ENCODE measurements around the gene CLGN. TPM values are rescaled to one million over a fixed set of nuclear protein-coding genes. Genes with fewer than 3 reads are reported as not detected.

The CLGN gene
- total RNA-seq, 1 experiment from 2014 or later = 2.9 TPM

DNA sequence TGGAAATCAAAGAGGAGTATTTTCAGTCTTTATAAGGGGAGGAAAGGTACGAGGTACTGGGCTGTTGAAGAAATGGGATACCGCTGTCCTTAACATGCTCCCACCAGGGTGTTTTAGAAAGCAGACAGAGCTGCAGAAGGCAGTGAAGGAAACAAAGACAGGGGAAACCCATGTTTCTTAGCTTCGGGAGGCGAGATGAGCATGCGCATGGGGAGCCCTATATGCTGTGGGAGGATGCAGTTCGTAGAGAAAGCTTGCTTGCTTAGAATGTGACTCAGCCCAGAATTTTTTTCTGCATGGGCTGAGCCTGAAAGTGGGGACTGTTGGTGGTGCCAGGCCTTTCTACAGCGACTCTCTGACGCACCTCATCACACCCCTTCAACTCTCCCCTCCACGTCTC lies 82.8 kb downstream of the CLGN start:
- TF ChIP-seq, protein P1, sequence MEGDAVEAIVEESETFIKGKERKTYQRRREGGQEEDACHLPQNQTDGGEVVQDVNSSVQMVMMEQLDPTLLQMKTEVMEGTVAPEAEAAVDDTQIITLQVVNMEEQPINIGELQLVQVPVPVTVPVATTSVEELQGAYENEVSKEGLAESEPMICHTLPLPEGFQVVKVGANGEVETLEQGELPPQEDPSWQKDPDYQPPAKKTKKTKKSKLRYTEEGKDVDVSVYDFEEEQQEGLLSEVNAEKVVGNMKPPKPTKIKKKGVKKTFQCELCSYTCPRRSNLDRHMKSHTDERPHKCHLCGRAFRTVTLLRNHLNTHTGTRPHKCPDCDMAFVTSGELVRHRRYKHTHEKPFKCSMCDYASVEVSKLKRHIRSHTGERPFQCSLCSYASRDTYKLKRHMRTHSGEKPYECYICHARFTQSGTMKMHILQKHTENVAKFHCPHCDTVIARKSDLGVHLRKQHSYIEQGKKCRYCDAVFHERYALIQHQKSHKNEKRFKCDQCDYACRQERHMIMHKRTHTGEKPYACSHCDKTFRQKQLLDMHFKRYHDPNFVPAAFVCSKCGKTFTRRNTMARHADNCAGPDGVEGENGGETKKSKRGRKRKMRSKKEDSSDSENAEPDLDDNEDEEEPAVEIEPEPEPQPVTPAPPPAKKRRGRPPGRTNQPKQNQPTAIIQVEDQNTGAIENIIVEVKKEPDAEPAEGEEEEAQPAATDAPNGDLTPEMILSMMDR (IDR thresholded peaks at IDR 0.05; ENCODE audit: unreplicated experiment) = no peak
- Mint-ChIP-seq H3K4me3 (ENCODE audit: low read depth, unreplicated experiment) (peak overlapping the region; percentile 81), H3K4me1 (ENCODE audit: low read depth, unreplicated experiment) (peaks cover 32% of the 10 kb centered on the region), H3K9me3 (ENCODE audit: low read depth, unreplicated experiment) (no peaks in the 10 kb centered on the region), H3K27ac (ENCODE audit: unreplicated experiment) (peak overlapping the region; percentile 87), H3K27me3 (ENCODE audit: unreplicated experiment) (no peaks in the 10 kb centered on the region), H3K36me3 (ENCODE audit: insufficient read depth, unreplicated experiment) (peaks cover 24% of the 10 kb centered on the region)
- no TSS peak for BruUV-seq (replicated peaks)
- intact Hi-C loops (cut with micrococcal nuclease; ENCODE audit: unreplicated experiment) = loop anchor here (5.0 kb wide), 1 partner anchor 332 kb away; no protein-coding TSS in a partner anchor
- peak; percentile 65 for DNase-seq
- CTCF ChIA-PET = interaction anchor here (1.0 to 2.5 kb wide), 4 partner anchors 15 to 106 kb away, joined by 3 to 15 read pairs (median 9); no protein-coding TSS in a partner anchor

DNA sequence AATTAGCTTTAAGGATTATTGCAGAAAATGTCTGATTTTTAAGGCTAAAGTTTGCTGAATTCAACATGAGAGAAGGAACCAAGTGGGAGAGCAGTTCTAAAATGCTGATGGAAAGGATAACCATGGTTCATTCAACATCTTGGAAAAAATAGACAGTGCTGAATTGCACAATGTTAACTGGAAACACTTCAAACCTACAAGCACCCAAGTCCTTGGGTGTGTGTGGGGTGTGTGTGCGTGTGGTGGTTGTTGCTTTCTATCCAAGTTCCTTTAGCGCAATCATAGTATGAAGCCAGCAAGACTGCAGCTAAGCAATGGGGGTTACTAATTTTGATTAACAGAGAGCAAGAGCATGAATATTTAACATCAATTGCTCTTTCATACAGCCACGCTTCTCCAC lies 83.3 kb downstream of the CLGN start:
- Mint-ChIP-seq H3K4me3 (ENCODE audit: low read depth, unreplicated experiment) (peak overlapping the region; percentile 81), H3K27me3 (ENCODE audit: unreplicated experiment) (no peaks in the 10 kb centered on the region), H3K9me3 (ENCODE audit: low read depth, unreplicated experiment) (no peaks in the 10 kb centered on the region), H3K36me3 (ENCODE audit: insufficient read depth, unreplicated experiment) (peaks cover 24% of the 10 kb centered on the region), H3K4me1 (ENCODE audit: low read depth, unreplicated experiment) (peaks cover 29% of the 10 kb centered on the region), H3K27ac (ENCODE audit: unreplicated experiment) (peak overlapping the region; percentile 87)
- CTCF ChIA-PET = interaction anchor here (2.2 to 2.5 kb wide), 2 partner anchors 14 to 16 kb away, joined by 15 read pairs; no protein-coding TSS in a partner anchor
- BruUV-seq (replicated peaks) = no TSS peak
- TF ChIP-seq, protein P1 (IDR thresholded peaks at IDR 0.05; ENCODE audit: unreplicated experiment) = no peak
- DNase-seq = no peak
- intact Hi-C loops (cut with micrococcal nuclease; ENCODE audit: unreplicated experiment) = loop anchor here (5.0 kb wide), 1 partner anchor 332 kb away; no protein-coding TSS in a partner anchor

DNA sequence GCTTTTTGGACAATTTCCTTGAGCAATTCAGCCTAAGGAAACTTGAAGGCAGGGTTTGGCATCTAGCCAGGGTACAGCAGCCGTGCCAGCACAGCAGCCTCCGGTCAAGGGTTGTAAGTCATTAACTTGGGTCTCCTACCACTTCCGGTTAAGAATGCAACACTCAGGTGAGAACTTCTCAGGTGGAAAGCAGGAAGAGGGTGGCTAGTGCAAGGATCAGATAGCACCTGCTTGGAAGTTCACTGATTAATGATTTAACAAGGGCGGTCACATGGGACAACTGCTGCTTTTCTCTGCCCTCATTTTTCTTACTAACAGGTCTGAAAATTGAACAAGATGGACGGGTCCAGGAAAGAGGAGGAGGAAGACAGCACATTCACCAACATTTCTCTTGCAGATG lies 84.1 kb downstream of the CLGN start:
- CTCF ChIA-PET = interaction anchor here (2.5 to 2.9 kb wide), 2 partner anchors 13 to 17 kb away, joined by 10 to 15 read pairs; no protein-coding TSS in a partner anchor
- Mint-ChIP-seq H3K9me3 (ENCODE audit: low read depth, unreplicated experiment) (no peaks in the 10 kb centered on the region), H3K36me3 (ENCODE audit: insufficient read depth, unreplicated experiment) (peaks cover 24% of the 10 kb centered on the region), H3K27me3 (ENCODE audit: unreplicated experiment) (no peaks in the 10 kb centered on the region), H3K27ac (ENCODE audit: unreplicated experiment) (peak overlapping the region; percentile 87), H3K4me1 (ENCODE audit: low read depth, unreplicated experiment) (peaks cover 23% of the 10 kb centered on the region), H3K4me3 (ENCODE audit: low read depth, unreplicated experiment) (peak overlapping the region; percentile 81)
- no TSS peak for BruUV-seq (replicated peaks)
- TF ChIP-seq, protein P1 (IDR thresholded peaks at IDR 0.05; ENCODE audit: unreplicated experiment) = no peak
- intact Hi-C loops (cut with micrococcal nuclease; ENCODE audit: unreplicated experiment) = loop anchor here (5.0 kb wide), 1 partner anchor 331 kb away; no protein-coding TSS in a partner anchor
- DNase-seq = peak; percentile 86

DNA sequence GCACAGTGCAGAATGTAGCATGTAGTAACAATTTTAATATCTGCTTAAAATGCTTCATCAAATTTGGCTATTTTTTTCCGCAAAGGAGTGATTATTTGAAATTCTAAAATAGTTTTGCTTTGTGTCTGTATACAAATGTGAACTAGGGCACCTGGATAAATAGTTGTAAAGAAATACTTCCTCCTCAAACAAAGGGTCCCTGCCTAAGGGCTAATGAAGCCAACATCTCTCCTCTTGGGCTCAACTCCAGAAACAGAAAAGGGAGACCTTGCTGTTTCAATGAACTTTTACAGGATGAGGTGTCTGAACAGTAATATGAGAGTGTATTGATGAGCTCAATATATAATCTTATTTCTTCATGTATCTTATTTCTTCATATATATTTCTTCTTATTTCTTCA lies 84.8 kb downstream of the CLGN start:
- H3K4me1 Mint-ChIP-seq (ENCODE audit: low read depth, unreplicated experiment) = peaks cover 18% of the 10 kb centered on the region
- DNase-seq = no peak
- H3K9me3 Mint-ChIP-seq (ENCODE audit: low read depth, unreplicated experiment) = no peaks in the 10 kb centered on the region
- intact Hi-C loops (cut with micrococcal nuclease; ENCODE audit: unreplicated experiment) = loop anchor here (5.0 kb wide), 1 partner anchor 330 kb away; no protein-coding TSS in a partner anchor
- H3K4me3 Mint-ChIP-seq (ENCODE audit: low read depth, unreplicated experiment) = no peak overlapping the region
- H3K27ac Mint-ChIP-seq (ENCODE audit: unreplicated experiment) = no peak overlapping the region
- CTCF ChIA-PET = interaction anchor here (1.0 to 2.9 kb wide), 3 partner anchors 12 to 22 kb away, joined by 3 to 10 read pairs (median 5); no protein-coding TSS in a partner anchor
- BruUV-seq (replicated peaks) = no TSS peak
- peaks cover 24% of the 10 kb centered on the region for H3K36me3 Mint-ChIP-seq (ENCODE audit: insufficient read depth, unreplicated experiment)
- H3K27me3 Mint-ChIP-seq (ENCODE audit: unreplicated experiment) = no peaks in the 10 kb centered on the region
- TF ChIP-seq, protein P1 (IDR thresholded peaks at IDR 0.05; ENCODE audit: unreplicated experiment) = no peak

Other genes with a start within 250 kb of the CLGN start
- gene SCOC, start 54.0 kb downstream of the CLGN start, total RNA-seq (2022) = 59.4 and 70.1 TPM in 2 replicates
- not detected in 2 replicates for gene MGAT4D, start 70.6 kb upstream of the CLGN start, total RNA-seq (2022)
- gene ELMOD2, start 96.5 kb upstream of the CLGN start, total RNA-seq (2022) = 19.6 and 22.5 TPM in 2 replicates
- gene UCP1, start 141.3 kb upstream of the CLGN start, total RNA-seq (2022) = not detected in 2 replicates

Data from Calu3 (cell line).